GM23248 (cell line): ENCODE data around the gene SSR4.

Source experiments
- EZH2 ChIP-seq: fragments of 200-600 bp; sonication (generic); IDR thresholded peaks from 2 replicates; pipeline ENCODE4 v1.6.1; 2018; ENCODE audit warnings: antibody characterized with exemption, mild to moderate bottlenecking; ENCODE audit not compliant: insufficient read depth, poor library complexity, severe bottlenecking
- EZH2phosphoT487 ChIP-seq: fragments of 200-600 bp; sonication (generic); IDR thresholded peaks from 2 replicates; pipeline ENCODE4 v1.6.1; 2018; ENCODE audit warnings: antibody characterized with exemption, moderate library complexity, mild to moderate bottlenecking, low read depth; ENCODE audit not compliant: insufficient read depth

DNA sequence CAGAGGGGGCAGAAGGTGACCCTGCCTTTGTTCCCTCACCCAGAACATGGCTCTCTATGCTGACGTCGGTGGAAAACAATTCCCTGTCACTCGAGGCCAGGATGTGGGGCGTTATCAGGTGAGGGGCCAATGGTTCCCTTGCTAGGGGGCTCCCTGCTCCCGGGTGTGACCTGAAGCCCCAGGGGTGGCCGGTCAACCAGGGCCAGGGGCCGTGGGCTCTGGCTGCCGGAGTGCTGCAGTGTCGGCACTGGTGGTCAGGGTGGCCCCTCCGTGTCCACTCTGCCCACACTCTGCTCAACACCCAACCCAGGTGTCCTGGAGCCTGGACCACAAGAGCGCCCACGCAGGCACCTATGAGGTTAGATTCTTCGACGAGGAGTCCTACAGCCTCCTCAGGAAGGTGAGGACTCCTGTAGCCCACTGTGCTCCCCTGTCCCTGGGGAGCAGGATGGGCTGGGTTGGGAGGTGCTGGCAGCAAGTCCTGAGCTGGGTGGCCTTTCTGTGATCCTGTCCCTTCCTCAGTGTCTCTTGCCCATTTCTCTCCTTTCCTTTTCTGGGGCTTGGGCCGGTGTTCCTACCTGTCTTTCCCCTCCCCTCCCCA lies 3.0 kb downstream of the SSR4 start:
- TF ChIP-seq EZH2 = no peak
- no peak for TF ChIP-seq EZH2phosphoT487
